ENCODE measurements around the gene EPC1.

EPC1 gene

DNA sequence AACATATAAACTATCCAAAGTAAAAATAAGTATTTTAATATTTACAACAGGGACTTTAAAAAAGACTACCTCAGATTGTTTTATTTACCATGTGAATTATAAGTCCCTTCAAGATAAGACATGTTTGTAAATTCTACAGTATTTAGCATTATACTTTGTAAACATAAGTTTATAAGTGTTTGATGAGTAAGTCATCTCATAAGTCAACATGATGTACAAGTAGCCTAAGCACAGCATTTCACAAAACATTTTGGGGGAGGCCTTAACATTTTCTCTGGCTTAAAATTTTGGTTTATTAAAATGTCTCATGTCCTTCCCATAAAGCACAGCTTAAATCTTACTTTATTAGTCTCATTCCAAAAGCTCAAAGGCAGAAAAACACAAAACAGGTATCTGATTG lies 15.4 kb downstream of the EPC1 start:
- no peak overlapping the region for H3K4me3 ChIP-seq (ENCODE audit: low read depth, low read length)
- TF ChIP-seq, protein P1, sequence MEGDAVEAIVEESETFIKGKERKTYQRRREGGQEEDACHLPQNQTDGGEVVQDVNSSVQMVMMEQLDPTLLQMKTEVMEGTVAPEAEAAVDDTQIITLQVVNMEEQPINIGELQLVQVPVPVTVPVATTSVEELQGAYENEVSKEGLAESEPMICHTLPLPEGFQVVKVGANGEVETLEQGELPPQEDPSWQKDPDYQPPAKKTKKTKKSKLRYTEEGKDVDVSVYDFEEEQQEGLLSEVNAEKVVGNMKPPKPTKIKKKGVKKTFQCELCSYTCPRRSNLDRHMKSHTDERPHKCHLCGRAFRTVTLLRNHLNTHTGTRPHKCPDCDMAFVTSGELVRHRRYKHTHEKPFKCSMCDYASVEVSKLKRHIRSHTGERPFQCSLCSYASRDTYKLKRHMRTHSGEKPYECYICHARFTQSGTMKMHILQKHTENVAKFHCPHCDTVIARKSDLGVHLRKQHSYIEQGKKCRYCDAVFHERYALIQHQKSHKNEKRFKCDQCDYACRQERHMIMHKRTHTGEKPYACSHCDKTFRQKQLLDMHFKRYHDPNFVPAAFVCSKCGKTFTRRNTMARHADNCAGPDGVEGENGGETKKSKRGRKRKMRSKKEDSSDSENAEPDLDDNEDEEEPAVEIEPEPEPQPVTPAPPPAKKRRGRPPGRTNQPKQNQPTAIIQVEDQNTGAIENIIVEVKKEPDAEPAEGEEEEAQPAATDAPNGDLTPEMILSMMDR (IDR thresholded peaks at IDR 0.05; ENCODE audit: low read depth, low read length): no peak

DNA sequence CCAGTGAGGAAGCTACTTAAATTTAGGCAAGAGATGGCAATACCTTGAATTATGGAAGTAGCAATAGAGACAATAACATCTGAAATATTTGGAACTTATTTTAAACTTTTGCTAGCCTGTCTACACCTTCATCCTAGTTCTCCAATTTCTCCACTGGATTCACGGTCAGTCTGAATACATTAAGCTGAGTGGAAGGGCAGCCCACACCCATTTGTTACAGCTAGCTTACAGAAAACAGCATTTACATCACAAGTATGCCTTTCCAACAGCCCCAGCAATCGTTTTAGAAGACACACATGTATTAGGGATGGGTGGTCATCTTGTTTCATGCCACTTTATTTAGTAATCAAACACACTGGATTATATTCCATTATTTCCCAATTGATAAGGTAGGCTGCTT lies 16.7 kb downstream of the EPC1 start:
- H3K4me3 ChIP-seq (ENCODE audit: low read depth, low read length): no peak overlapping the region
- TF ChIP-seq, protein P1 (IDR thresholded peaks at IDR 0.05; ENCODE audit: low read depth, low read length): no peak

DNA sequence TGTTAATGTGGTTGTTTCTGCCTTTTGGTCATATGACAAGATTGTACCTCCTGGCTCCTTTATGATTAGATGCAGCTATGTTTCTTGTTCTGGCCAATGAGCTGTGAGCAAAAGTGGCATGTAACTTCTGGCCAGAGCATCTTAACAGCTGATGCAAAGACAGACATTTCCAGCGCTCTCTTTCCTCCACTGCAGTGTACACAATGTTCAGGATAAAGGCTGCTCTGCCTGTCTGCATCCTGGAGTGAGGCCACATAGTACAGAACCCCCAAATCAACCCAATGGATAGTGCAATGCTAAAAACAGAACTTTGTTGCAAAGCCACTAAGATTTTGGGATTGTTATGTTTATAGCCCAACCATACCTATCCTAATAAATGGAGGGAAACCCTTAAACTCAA lies 17.9 kb downstream of the EPC1 start:
- no peak overlapping the region for H3K4me3 ChIP-seq (ENCODE audit: low read depth, low read length)
- TF ChIP-seq, protein P1 (IDR thresholded peaks at IDR 0.05; ENCODE audit: low read depth, low read length): no peak

DNA sequence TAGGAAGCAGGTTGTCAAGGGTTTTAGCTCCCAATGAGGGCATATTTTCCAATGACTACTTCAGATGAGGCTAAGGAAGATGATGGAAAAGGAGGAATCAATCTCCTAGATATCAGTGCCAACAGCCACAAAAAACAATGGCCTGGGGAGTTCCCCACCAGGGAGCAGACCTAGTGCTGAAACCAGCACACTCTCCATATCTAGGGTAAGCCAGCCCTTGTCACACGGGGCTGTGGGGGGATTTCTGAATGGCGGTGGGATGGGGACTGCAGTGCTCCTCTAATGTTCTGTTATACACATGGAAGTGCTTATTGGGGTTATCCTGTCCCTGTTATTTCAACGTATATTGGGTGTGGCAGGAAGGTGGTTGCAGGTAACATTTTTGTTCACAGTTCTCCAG lies 18.5 kb downstream of the EPC1 start:
- H3K4me3 ChIP-seq (ENCODE audit: low read depth, low read length): no peak overlapping the region
- TF ChIP-seq, protein P1 (IDR thresholded peaks at IDR 0.05; ENCODE audit: low read depth, low read length): no peak

DNA sequence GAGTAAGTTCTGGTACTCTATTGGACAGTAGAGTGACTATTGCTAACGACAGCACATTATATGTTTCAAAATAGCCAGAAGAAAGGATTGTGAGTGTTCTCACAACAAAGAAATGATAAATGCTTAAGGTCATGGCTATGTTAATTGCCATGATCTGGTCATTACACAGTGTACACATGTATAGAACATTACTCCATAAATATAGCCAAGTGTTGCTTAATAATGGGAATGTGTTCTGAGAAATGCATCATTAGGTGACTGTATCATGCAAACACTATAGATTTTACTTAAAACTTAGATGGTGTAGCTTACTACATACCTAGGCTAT lies 19.6 kb downstream of the EPC1 start:
- TF ChIP-seq, protein P1 (IDR thresholded peaks at IDR 0.05; ENCODE audit: low read depth, low read length): no peak
- no peak overlapping the region for H3K4me3 ChIP-seq (ENCODE audit: low read depth, low read length)

DNA sequence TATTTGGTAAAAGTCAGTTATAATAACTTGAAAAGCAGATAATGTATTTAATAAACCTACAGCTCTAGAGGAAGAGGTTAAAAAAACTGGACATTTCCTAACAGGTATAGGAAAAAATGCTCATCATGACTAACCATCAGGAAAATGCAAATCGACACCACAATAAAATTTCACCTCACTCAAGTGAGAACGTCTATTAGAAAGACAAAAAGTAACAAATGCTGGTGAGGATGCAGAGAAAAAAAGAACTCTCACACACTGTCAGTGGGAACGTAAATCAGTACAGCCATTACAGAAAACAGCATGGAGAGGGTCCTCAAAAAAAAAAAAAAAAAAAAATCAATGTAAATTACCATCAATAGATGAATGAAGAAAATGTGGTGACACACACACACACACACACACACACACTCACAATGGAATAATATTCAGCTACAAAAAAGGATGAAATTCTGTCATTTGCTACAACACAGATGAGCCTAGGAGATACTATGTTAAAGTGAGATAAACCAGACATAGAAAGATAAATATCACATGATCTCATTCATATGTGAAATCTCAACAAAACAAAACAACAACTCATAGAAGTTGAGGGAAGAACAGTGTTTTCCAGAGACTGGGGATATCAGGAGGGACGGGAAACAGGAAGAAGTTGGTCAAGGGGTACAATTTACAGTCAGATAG lies 20.1 kb downstream of the EPC1 start:
- TF ChIP-seq, protein P1 (IDR thresholded peaks at IDR 0.05; ENCODE audit: low read depth, low read length): no peak
- H3K4me3 ChIP-seq (ENCODE audit: low read depth, low read length): no peak overlapping the region

DNA sequence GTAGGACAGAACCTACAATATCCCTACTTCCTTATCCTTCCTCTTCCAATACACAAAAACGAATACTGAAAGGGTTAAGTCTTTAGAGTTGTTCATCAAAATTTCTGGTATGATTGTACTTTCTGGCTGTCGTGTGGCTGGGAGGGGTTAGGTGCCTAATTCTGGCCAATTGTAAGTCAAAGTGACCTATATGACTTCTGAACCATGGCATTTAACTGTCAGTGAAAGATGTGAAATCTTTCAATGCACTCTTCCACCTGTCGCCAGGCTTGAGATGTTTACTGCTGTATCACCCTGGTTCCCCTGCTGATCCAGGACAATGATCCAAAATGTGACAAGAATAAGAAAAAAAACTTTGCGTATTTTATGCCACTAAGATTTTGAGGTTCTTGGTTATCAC lies 20.8 kb downstream of the EPC1 start:
- TF ChIP-seq, protein P1 (IDR thresholded peaks at IDR 0.05; ENCODE audit: low read depth, low read length): no peak
- H3K4me3 ChIP-seq (ENCODE audit: low read depth, low read length): no peak overlapping the region
